Heart left ventricle (tissue), 16 donors: ENCODE data around the gene ERRFI1. TPM values are rescaled to one million over a fixed set of nuclear protein-coding genes. Genes with fewer than 3 reads are reported as not detected.
A peak's percentile ranks its signal among the peaks of the same experiment; 100 is the strongest.

Experiments
- ATAC-seq, 4 donors: fragments of 200-7000 bp; cut with Tn5 transposase; one replicate each; pipeline ENCODE4 v1.9.1; 2020 to 2022; ENCODE audit warnings: moderate library complexity in 4 of 4, mild to moderate bottlenecking in 3 of 4, moderate number of reproducible peaks in 1 of 4
- DNase-seq, 5 donors: peaks; one replicate each; pipeline ENCODE4 v3.0.0-alpha.2; 2020
- H3K27ac ChIP-seq, 12 donors: fragments of 200-600 bp; sonication (generic) in 4 of 12; one replicate each; pipeline versions ENCODE4 v1.5.0 to v1.8.0; 2016 to 2022; ENCODE audit warnings: mild to moderate bottlenecking in 2 of 12
- H3K27me3 ChIP-seq, 9 donors: fragments of 200-600 bp; sonication (generic) in 2 of 9; one replicate each; pipeline versions ENCODE4 v1.5.1 to v1.8.0; 2016 to 2022; ENCODE audit warnings: mild to moderate bottlenecking in 3 of 9
- H3K36me3 ChIP-seq, 9 donors: fragments of 200-600 bp; sonication (generic) in 2 of 9; one replicate each; pipeline versions ENCODE4 v1.5.0 to v1.8.0; 2018 to 2022; ENCODE audit warnings: mild to moderate bottlenecking in 2 of 9
- H3K4me1 ChIP-seq, 12 donors: fragments of 200-600 bp; sonication (generic) in 4 of 12; one replicate each; pipeline versions ENCODE4 v1.5.0 to v1.8.0; 2016 to 2022; ENCODE audit warnings: mild to moderate bottlenecking in 3 of 12
- H3K4me3 ChIP-seq, 12 donors: fragments of 200-600 bp; sonication (generic) in 4 of 12; one replicate each; pipeline versions ENCODE4 v1.5.0 to v1.8.0; 2017 to 2022; ENCODE audit warnings: mild to moderate bottlenecking in 9 of 12, moderate library complexity in 4 of 12
- H3K9me3 ChIP-seq, 12 donors: fragments of 200-600 bp; sonication (generic) in 4 of 12; one replicate each; pipeline versions ENCODE4 v1.5.0 to v1.8.0; 2016 to 2022; ENCODE audit warnings: mild to moderate bottlenecking in 1 of 12
- POLR2A ChIP-seq, 2 donors: fragments of 450-650 bp; IDR thresholded peaks; one replicate each; pipeline ENCODE4 v1.6.1; 2017; ENCODE audit warnings: antibody characterized with exemption in 2 of 2, mild to moderate bottlenecking in 2 of 2, moderate library complexity in 2 of 2
- WGBS, 4 donors: extraction: QIAGEN DNeasy Blood & Tissue Kit in 2 of 4; methylation state at CpG; one replicate each; pipeline versions ENCODE4 v1.1.5 to v1.1.7; 2013 to 2018; 5-methylcytosine and 5-hydroxymethylcytosine counted together
- intact Hi-C, 10 donors: fragments of 100-400 bp; cut with DNase I; formaldehyde crosslinking; loops; one replicate each; pipeline versions ENCODE4 v1.11.1 to v1.14.2; 2022
- polyA plus RNA-seq, 2 donors: library from polyadenylated mRNA; stranded (reverse); fragments of 200-250 nt; gene quantifications; one replicate each; pipeline ENCODE4 v1.2.3, GENCODE V29; 2013
- total RNA-seq, 9 donors: library from RNA; depleted of rRNA in 2 of 9; stranded (reverse); fragments of >200 nt in 2 of 9; fragmentation: NEBNext Ultra II Directional in 3 of 9; extraction: Animal tissue kit (Norgen Biotek cat#: 25700) in 3 of 9; gene quantifications; one replicate each; pipeline versions ENCODE4 v1.1.0 to v1.2.4, GENCODE V29; 2016 to 2023
- TF ChIP-seq, protein P1 (sequence below), 12 donors: fragments of 200-600 bp; sonication (generic) in 4 of 12; IDR thresholded peaks; one replicate each; pipeline versions ENCODE4 v1.5.0 to v1.8.0; 2018 to 2022; ENCODE audit warnings: antibody characterized with exemption in 12 of 12, mild to moderate bottlenecking in 5 of 12
- donor health status: ischemic (EF 13 %, LVEDD 7.1; RV severe dilation, severe dysfunction).
- donor health status: healthy with polysubstance abuse.
- donor health status: DM: no; HTN: yes; CAD: no.
- donor health status: DM: no; HTN: no; CAD: no.
- donor health status: ischemic (EF 25% LVEDD 6.9; RV normal size, moderate dysfunction).
- donor health status: ischemic (EF 25% LVEDD 5.7; RV mildly dilated, moderate dysfunction).
- donor health status: healthy.
- donor health status: DM: yes; HTN: yes; CAD: no.
- donor health status: ischemic (EF 35%, LVEDD 5.7; RV mildly dilated, moderate dysfunction).
- donor health status: nonischemic (EF 11% LVEDD 7.7; RV severe dilation, severe dysfunction).
- donor health status: DM: yes; HTN: yes; CAD: no.
- donor health status: PGD.
- donor health status: ischemic (EF 29% LVEDD 5.4; RV normal size, mild dysfunction).
- donor health status: nonischemic (EF 23%, LVEDD 6.1; RV moderate dilation, normal function).

Gene ERRFI1
- total and polyA plus RNA-seq, 11 donors, result 3.8 to 26.0 (median 12.0) TPM

DNA sequence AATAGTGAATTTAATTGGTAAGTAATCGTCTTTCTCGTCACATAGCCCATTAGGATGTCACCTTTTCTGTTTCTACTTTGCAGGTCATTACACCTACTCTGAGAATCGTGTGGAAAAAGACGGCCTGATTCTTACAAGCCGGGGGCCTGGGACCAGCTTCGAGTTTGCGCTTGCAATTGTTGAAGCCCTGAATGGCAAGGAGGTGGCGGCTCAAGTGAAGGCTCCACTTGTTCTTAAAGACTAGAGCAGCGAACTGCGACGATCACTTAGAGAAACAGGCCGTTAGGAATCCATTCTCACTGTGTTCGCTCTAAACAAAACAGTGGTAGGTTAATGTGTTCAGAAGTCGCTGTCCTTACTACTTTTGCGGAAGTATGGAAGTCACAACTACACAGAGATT lies 41.3 kb downstream of the ERRFI1 start:
- Histone ChIP-seq H3K36me3 (peaks cover 0 to 72% (median 58%) of the 10 kb centered on the region in 9 donors), H3K27ac (no peak overlapping the region), H3K4me3 (no peak overlapping the region), H3K27me3 (no peaks in the 10 kb centered on the region), H3K4me1 (peaks cover 0 to 27% (median 7%) of the 10 kb centered on the region in 12 donors), H3K9me3 (no peaks in the 10 kb centered on the region)
- intact Hi-C loops, result loop anchor here in 8 of 10 donors (2.0 to 10.0 kb wide), 9 partner anchors 32 to 870 kb away; partner anchors contain the start of genes ERRFI1 (in 3 of the 8) and SLC45A1 (in 2 of the 8)
- ATAC-seq, result no peak
- no peak for DNase-seq
- WGBS, 4 donors, result 92 to 96% (median 94%) methylated on average over 15 of the region's 15 CpGs
- no peak for TF ChIP-seq POLR2A (IDR thresholded peaks at IDR 0.05)
- TF ChIP-seq, protein P1, sequence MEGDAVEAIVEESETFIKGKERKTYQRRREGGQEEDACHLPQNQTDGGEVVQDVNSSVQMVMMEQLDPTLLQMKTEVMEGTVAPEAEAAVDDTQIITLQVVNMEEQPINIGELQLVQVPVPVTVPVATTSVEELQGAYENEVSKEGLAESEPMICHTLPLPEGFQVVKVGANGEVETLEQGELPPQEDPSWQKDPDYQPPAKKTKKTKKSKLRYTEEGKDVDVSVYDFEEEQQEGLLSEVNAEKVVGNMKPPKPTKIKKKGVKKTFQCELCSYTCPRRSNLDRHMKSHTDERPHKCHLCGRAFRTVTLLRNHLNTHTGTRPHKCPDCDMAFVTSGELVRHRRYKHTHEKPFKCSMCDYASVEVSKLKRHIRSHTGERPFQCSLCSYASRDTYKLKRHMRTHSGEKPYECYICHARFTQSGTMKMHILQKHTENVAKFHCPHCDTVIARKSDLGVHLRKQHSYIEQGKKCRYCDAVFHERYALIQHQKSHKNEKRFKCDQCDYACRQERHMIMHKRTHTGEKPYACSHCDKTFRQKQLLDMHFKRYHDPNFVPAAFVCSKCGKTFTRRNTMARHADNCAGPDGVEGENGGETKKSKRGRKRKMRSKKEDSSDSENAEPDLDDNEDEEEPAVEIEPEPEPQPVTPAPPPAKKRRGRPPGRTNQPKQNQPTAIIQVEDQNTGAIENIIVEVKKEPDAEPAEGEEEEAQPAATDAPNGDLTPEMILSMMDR (IDR thresholded peaks at IDR 0.05), result no peak

DNA sequence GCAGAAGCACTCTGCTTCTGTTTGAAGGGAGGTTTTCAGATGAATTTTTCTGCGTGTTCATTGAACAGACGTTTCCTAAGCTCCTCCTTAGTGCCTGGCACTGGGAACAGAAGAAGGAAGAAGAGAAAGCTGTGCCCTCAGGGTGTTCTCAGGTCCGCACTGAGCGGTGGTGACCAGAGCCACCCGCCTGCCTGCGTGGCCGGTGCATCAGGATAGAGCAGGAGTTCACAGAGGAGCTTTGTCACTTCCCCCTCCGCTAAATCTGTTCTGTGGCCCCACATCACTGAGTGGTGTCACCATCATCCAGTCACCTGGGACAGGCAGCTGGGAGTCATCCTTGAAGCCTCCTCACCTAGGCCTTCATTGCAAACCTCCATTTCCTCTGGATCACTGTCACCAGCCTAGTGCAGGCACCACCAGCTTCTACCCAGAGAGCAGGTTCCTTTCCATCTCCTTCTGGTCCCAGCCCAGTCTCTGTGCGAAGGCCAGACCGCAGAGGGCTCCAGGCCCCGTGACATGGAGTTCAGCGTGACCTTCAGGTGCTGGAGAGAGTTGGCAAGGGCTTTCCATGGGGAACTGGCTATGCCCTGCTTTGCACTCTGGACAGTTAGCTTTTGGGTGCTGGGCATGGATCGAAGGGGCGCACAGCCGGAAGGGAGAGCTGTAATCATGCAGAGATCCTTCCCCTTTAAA lies 42.9 kb downstream of the ERRFI1 start:
- DNase-seq (peak in 1 of 5 donors; percentile 41), ATAC-seq (peak in 3 of 4 donors; percentile 57 to 77 (median 62))
- Histone ChIP-seq H3K4me3 (no peak overlapping the region), H3K27me3 (no peaks in the 10 kb centered on the region), H3K9me3 (no peaks in the 10 kb centered on the region), H3K4me1 (peaks cover 0 to 24% (median 7%) of the 10 kb centered on the region in 12 donors), H3K36me3 (peaks cover 0 to 87% (median 74%) of the 10 kb centered on the region in 9 donors), H3K27ac (no peak overlapping the region)
- TF ChIP-seq POLR2A (IDR thresholded peaks at IDR 0.05), result no peak
- intact Hi-C loops, result loop anchor here in 9 of 10 donors (2.0 to 10.0 kb wide), 11 partner anchors 34 to 872 kb away; partner anchors contain the start of genes ERRFI1 (in 3 of the 9) and SLC45A1 (in 2 of the 9)
- WGBS, 4 donors, result 86 to 91% (median 89%) methylated on average over 15 of the region's 15 CpGs

DNA sequence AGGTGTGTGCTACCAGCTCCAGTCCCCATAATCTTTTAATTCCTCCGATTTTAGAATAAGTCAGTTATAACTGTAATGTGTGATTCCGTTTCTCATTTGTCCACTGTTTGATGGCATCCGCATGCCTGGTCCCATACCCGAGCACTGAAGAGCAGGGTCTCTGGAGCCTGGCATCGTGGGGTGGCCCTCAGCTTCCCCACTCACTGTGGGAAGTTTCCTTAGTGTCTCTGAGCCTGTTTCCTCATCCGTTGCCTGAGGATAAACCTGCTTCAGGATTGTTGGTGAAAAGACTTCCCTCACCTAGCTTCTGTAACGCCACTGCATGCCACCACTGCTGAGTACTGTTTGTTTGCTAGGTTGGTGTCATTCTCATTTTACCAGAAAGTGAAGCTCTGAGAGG lies 45.1 kb downstream of the ERRFI1 start:
- H3K4me1 ChIP-seq, result peaks cover 0 to 19% (median 8%) of the 10 kb centered on the region in 12 donors
- H3K4me3 ChIP-seq, result no peak overlapping the region
- TF ChIP-seq, protein P1 (IDR thresholded peaks at IDR 0.05), result no peak
- no peak for TF ChIP-seq POLR2A (IDR thresholded peaks at IDR 0.05)
- DNase-seq, result no peak
- no peak overlapping the region for H3K27ac ChIP-seq
- H3K9me3 ChIP-seq, result no peaks in the 10 kb centered on the region
- H3K27me3 ChIP-seq, result no peaks in the 10 kb centered on the region
- no peak for ATAC-seq
- WGBS, 4 donors, result 90 to 92% (median 90%) methylated on average over 7 of the region's 7 CpGs
- intact Hi-C loops, result loop anchor here in 8 of 10 donors (5.0 to 10.0 kb wide), 8 partner anchors 36 to 874 kb away; partner anchors contain the start of genes ERRFI1 (in 3 of the 8) and SLC45A1 (in 2 of the 8)
- peaks cover 0 to 93% (median 84%) of the 10 kb centered on the region in 9 donors for H3K36me3 ChIP-seq

DNA sequence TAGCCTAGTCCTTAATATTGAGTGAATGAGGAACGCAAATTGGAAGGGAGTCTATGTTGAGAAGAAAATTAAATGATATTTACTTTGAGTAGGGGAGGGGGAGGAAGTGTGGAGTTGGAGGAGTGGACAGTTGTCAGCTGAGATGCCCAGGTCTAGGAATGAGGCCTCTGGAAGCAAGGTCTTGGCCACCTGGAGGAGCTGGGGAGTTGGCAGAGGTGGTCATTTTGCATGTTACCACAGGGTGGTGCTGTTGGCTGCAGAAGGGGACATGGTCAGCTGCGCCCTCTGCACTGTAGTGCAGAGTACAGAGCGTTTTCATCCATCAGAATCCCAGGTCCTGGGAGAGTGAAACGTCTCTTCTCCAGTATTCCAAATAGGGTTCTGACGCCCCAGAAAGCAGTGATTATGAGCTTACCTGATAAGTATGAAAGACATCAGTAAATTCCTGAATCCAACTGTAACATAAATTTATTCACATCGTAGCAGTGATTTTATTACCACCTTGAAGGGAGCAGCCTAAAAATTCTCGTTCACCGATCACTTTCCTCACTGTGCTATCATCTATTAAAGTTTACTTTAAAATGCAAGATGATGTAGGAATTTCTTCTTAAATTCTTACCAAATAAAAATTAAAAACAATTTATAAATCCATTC lies 50.8 kb downstream of the ERRFI1 start:
- peak; percentile 92 to 96 (median 94) for ATAC-seq
- 68 to 73% (median 71%) methylated on average over 8 of the region's 8 CpGs for WGBS, 4 donors
- intact Hi-C loops, result loop anchor here in 4 of 10 donors (2.0 to 5.0 kb wide), 4 partner anchors 339 to 882 kb away; no protein-coding TSS in a partner anchor

More for the DNA sequence above, 50.8 kb downstream of the ERRFI1 start:
- Histone ChIP-seq H3K4me3 (no peak overlapping the region), H3K27ac (no peak overlapping the region), H3K4me1 (peaks cover 0 to 10% (median 1%) of the 10 kb centered on the region in 12 donors), H3K36me3 (peaks cover 0 to 88% (median 77%) of the 10 kb centered on the region in 9 donors), H3K9me3 (no peaks in the 10 kb centered on the region), H3K27me3 (no peaks in the 10 kb centered on the region)
- peak in 4 of 5 donors; percentile 60 to 74 (median 64) for DNase-seq
- no peak for TF ChIP-seq POLR2A (IDR thresholded peaks at IDR 0.05)
- TF ChIP-seq, protein P1 (IDR thresholded peaks at IDR 0.05), result peak; percentile 65 to 89 (median 82)
